Activated CD4-positive, alpha-beta memory T cell treated with anti-CD3 and anti-CD28 coated beads for 36 hours (primary cell): ENCODE results near the gene KIF1B. TPM values are rescaled to one million over a fixed set of nuclear protein-coding genes. Genes with fewer than 3 reads are reported as not detected.
"Not testable (repeated sequence)": the region's sequence is repeated elsewhere in the genome, so short reads cannot be mapped to it uniquely, and the experiment has no call there.

Experiments used
- CTCF ChIA-PET: fragments of 350-600 bp; sonication (Branson Sonifier 250); formaldehyde crosslinking; loops from one replicate; lab custom pipeline; 2021; ENCODE audit warnings: antibody characterized with exemption, inconsistent platforms; lab: Charles Lee
- POLR2A ChIA-PET: fragments of 350-600 bp; sonication (Branson Sonifier 250); formaldehyde crosslinking; loops from one replicate; lab custom pipeline; 2021; ENCODE audit warnings: antibody characterized with exemption; lab: Charles Lee
- DNase-seq: peaks from one replicate; pipeline ENCODE4 v3.0.0-alpha.2; 2020
- H3K27ac Mint-ChIP-seq: one replicate; pipeline ENCODE4 v1.8.0; 2021; ENCODE audit warnings: mixed read lengths
- H3K27me3 Mint-ChIP-seq: one replicate; pipeline ENCODE4 v1.8.0; 2021; ENCODE audit warnings: mixed read lengths
- H3K36me3 Mint-ChIP-seq: one replicate; pipeline ENCODE4 v1.8.0; 2021; ENCODE audit warnings: mixed read lengths
- H3K4me1 Mint-ChIP-seq: one replicate; pipeline ENCODE4 v1.8.0; 2021; ENCODE audit warnings: low read depth, mixed read lengths
- H3K4me3 Mint-ChIP-seq: one replicate; pipeline ENCODE4 v1.8.0; 2021; ENCODE audit warnings: mild to moderate bottlenecking, mixed read lengths
- H3K9me3 Mint-ChIP-seq: one replicate; pipeline ENCODE4 v1.8.0; 2021; ENCODE audit warnings: mixed read lengths
- intact Hi-C: fragments of 100-400 bp; cut with micrococcal nuclease; formaldehyde crosslinking; loops from one replicate; pipeline ENCODE4 v1.15.1; 2023
- total RNA-seq, 2 experiments: library from RNA; stranded (reverse); gene quantifications; one replicate each; pipeline ENCODE4 v1.2.3, GENCODE V29; 2021

The KIF1B gene
- total RNA-seq, 2 experiments from 2014 or later = 16.8 to 17.4 TPM

GRCh38 chr1:10200620-10201019, 9.8 kb upstream of the KIF1B start:
- POLR2A ChIA-PET = no interaction called here
- intact Hi-C loops = no loop called here
- Mint-ChIP-seq H3K4me1 (no peaks in the 10 kb centered on the region), H3K27ac (no peak overlapping the region), H3K36me3 (no peaks in the 10 kb centered on the region), H3K9me3 (no peaks in the 10 kb centered on the region), H3K4me3 (no peak overlapping the region), H3K27me3 (peaks cover 6% of the 10 kb centered on the region)
- CTCF ChIA-PET = interaction anchor here (1.6 kb wide), 1 partner anchor 9 kb away, joined by 10 read pairs; the partner anchor contains the start of gene KIF1B
- DNase-seq = no peak

GRCh38 chr1:10204003-10204642, 6.2 kb upstream of the KIF1B start:
- POLR2A ChIA-PET = no interaction called here
- no peak overlapping the region for H3K27ac Mint-ChIP-seq
- no peaks in the 10 kb centered on the region for H3K36me3 Mint-ChIP-seq
- H3K9me3 Mint-ChIP-seq = no peaks in the 10 kb centered on the region
- no peak for DNase-seq
- peaks cover 6% of the 10 kb centered on the region for H3K27me3 Mint-ChIP-seq
- CTCF ChIA-PET = no interaction called here
- H3K4me3 Mint-ChIP-seq = no peak overlapping the region
- peaks cover under 1% of the 10 kb centered on the region for H3K4me1 Mint-ChIP-seq
- intact Hi-C loops = no loop called here

GRCh38 chr1:10205206-10205605, 5.2 kb upstream of the KIF1B start:
- H3K36me3 Mint-ChIP-seq, CTCF ChIA-PET, H3K4me1 Mint-ChIP-seq, H3K27me3 Mint-ChIP-seq, H3K9me3 Mint-ChIP-seq, H3K4me3 Mint-ChIP-seq, intact Hi-C loops, H3K27ac Mint-ChIP-seq, POLR2A ChIA-PET, DNase-seq: not testable (repeated sequence)

- peaks cover 23% of the 10 kb centered on the region for H3K4me1 Mint-ChIP-seq
- no peaks in the 10 kb centered on the region for H3K9me3 Mint-ChIP-seq
- POLR2A ChIA-PET = no interaction called here
- peaks cover 2% of the 10 kb centered on the region for H3K27me3 Mint-ChIP-seq
- no peaks in the 10 kb centered on the region for H3K36me3 Mint-ChIP-seq
- H3K4me3 Mint-ChIP-seq = no peak overlapping the region
- intact Hi-C loops = no loop called here
- no peak for DNase-seq
- CTCF ChIA-PET = interaction anchor here (0.8 to 2.9 kb wide), 5 partner anchors 13 to 223 kb away, joined by 3 to 28 read pairs (median 5); partner anchors contain the start of gene CENPS
- H3K27ac Mint-ChIP-seq = no peak overlapping the region
Measured at GRCh38 chr1:10207810-10208209, 2.6 kb upstream of the KIF1B start.

- no peaks in the 10 kb centered on the region for H3K27me3 Mint-ChIP-seq
- intact Hi-C loops = no loop called here
- H3K27ac Mint-ChIP-seq = no peak overlapping the region
- no peaks in the 10 kb centered on the region for H3K36me3 Mint-ChIP-seq
- no peak overlapping the region for H3K4me3 Mint-ChIP-seq
- ChIA-PET POLR2A (interaction anchor here (1.2 to 2.2 kb wide), 2 partner anchors 19 to 222 kb away, joined by 4 to 6 read pairs; partner anchors contain the start of gene CENPS), CTCF (interaction anchor here (0.8 to 2.9 kb wide), 14 partner anchors 14 to 223 kb away, joined by 3 to 28 read pairs (median 6); partner anchors contain the start of gene CENPS)
- DNase-seq = no peak
- H3K9me3 Mint-ChIP-seq = no peaks in the 10 kb centered on the region
- H3K4me1 Mint-ChIP-seq = peaks cover 28% of the 10 kb centered on the region
Measured at GRCh38 chr1:10208537-10208936, 1.8 kb upstream of the KIF1B start.

GRCh38 chr1:10209590-10209904, 823 bp upstream of the KIF1B start:
- intact Hi-C loops = no loop called here
- no peak for DNase-seq
- Mint-ChIP-seq H3K36me3 (no peaks in the 10 kb centered on the region), H3K27me3 (no peaks in the 10 kb centered on the region), H3K9me3 (no peaks in the 10 kb centered on the region), H3K27ac (peak overlapping the region; percentile 60), H3K4me3 (peak overlapping the region; percentile 82), H3K4me1 (peaks cover 33% of the 10 kb centered on the region)
- ChIA-PET POLR2A (interaction anchor here (0.8 to 2.2 kb wide), 5 partner anchors 20 to 306 kb away, joined by 3 to 9 read pairs (median 4); partner anchors contain the start of gene CENPS), CTCF (interaction anchor here (0.8 to 2.9 kb wide), 30 partner anchors 8 to 306 kb away, joined by 3 to 28 read pairs (median 6); partner anchors contain the start of gene CENPS)

GRCh38 chr1:10210841-10211804, 753 bp downstream of the KIF1B start:
- H3K9me3 Mint-ChIP-seq = no peaks in the 10 kb centered on the region
- H3K36me3 Mint-ChIP-seq = no peaks in the 10 kb centered on the region
- DNase-seq = peak; percentile 61
- POLR2A ChIA-PET = interaction anchor here (0.5 to 2.2 kb wide), 5 partner anchors 16 to 308 kb away, joined by 3 to 9 read pairs (median 4); partner anchors contain the start of gene CENPS
- no peaks in the 10 kb centered on the region for H3K27me3 Mint-ChIP-seq
- peak overlapping the region; percentile 54 for H3K27ac Mint-ChIP-seq
- CTCF ChIA-PET = interaction anchor here (0.6 to 2.9 kb wide), 42 partner anchors 8 to 307 kb away, joined by 3 to 28 read pairs (median 5); partner anchors contain the start of genes CENPS and PGD
- H3K4me1 Mint-ChIP-seq = peaks cover 42% of the 10 kb centered on the region
- peak overlapping the region; percentile 76 for H3K4me3 Mint-ChIP-seq
- intact Hi-C loops = loop anchor here (1.0 to 10.0 kb wide), 3 partner anchors 111 to 304 kb away; no protein-coding TSS in a partner anchor

- H3K4me3 Mint-ChIP-seq = peak overlapping the region; percentile 76
- DNase-seq = peak; percentile 40
- no peaks in the 10 kb centered on the region for H3K9me3 Mint-ChIP-seq
- POLR2A ChIA-PET = no interaction called here
- H3K4me1 Mint-ChIP-seq = peaks cover 48% of the 10 kb centered on the region
- peak overlapping the region; percentile 35 for H3K27ac Mint-ChIP-seq
- CTCF ChIA-PET = interaction anchor here (0.7 to 1.0 kb wide), 3 partner anchors 24 to 111 kb away, joined by 3 read pairs; no protein-coding TSS in a partner anchor
- intact Hi-C loops = loop anchor here (1.0 to 10.0 kb wide), 5 partner anchors 39 to 303 kb away; no protein-coding TSS in a partner anchor
- H3K36me3 Mint-ChIP-seq = no peaks in the 10 kb centered on the region
- H3K27me3 Mint-ChIP-seq = no peaks in the 10 kb centered on the region
Measured at GRCh38 chr1:10211805-10212410, 1.5 kb downstream of the KIF1B start.

GRCh38 chr1:10212476-10212875, 2.1 kb downstream of the KIF1B start:
- intact Hi-C loops = loop anchor here (1.0 to 10.0 kb wide), 5 partner anchors 38 to 302 kb away; no protein-coding TSS in a partner anchor
- no peak for DNase-seq
- Mint-ChIP-seq H3K27ac (no peak overlapping the region), H3K4me1 (peaks cover 50% of the 10 kb centered on the region), H3K27me3 (no peaks in the 10 kb centered on the region), H3K36me3 (no peaks in the 10 kb centered on the region), H3K9me3 (no peaks in the 10 kb centered on the region), H3K4me3 (no peak overlapping the region)
- ChIA-PET POLR2A (no interaction called here), CTCF (interaction anchor here (0.6 to 1.2 kb wide), 5 partner anchors 10 to 217 kb away, joined by 3 read pairs; partner anchors contain the start of gene CENPS)

- ChIA-PET POLR2A (no interaction called here), CTCF (interaction anchor here (1.2 kb wide), 2 partner anchors 127 to 216 kb away, joined by 3 read pairs; partner anchors contain the start of gene CENPS)
- Mint-ChIP-seq H3K4me3 (no peak overlapping the region), H3K9me3 (no peaks in the 10 kb centered on the region), H3K36me3 (no peaks in the 10 kb centered on the region), H3K27ac (no peak overlapping the region), H3K4me1 (peaks cover 57% of the 10 kb centered on the region), H3K27me3 (no peaks in the 10 kb centered on the region)
- intact Hi-C loops = loop anchor here (2.0 to 10.0 kb wide), 3 partner anchors 38 to 302 kb away; no protein-coding TSS in a partner anchor
- no peak for DNase-seq
Measured at GRCh38 chr1:10213186-10213705, 2.9 kb downstream of the KIF1B start.
